Heart left ventricle (tissue), 13 donors: Measurements from ENCODE around the gene C10orf62.

Experiments used
- POLR2A ChIP-seq, 2 donors: fragments of 450-650 bp; IDR thresholded peaks; one replicate each; pipeline ENCODE4 v1.6.1; 2017; ENCODE audit warnings: antibody characterized with exemption in 2 of 2, mild to moderate bottlenecking in 2 of 2, moderate library complexity in 2 of 2
- TF ChIP-seq, protein P1 (sequence below), 12 donors: fragments of 200-600 bp; sonication (generic) in 4 of 12; IDR thresholded peaks; one replicate each; pipeline versions ENCODE4 v1.5.0 to v1.8.0; 2018 to 2022; ENCODE audit warnings: antibody characterized with exemption in 12 of 12, mild to moderate bottlenecking in 5 of 12
- donor health status: ischemic (EF 13 %, LVEDD 7.1; RV severe dilation, severe dysfunction).
- donor health status: DM: no; HTN: yes; CAD: no.
- donor health status: DM: no; HTN: no; CAD: no.
- donor health status: ischemic (EF 25% LVEDD 6.9; RV normal size, moderate dysfunction).
- donor health status: ischemic (EF 25% LVEDD 5.7; RV mildly dilated, moderate dysfunction).
- donor health status: ischemic (EF 35%, LVEDD 5.7; RV mildly dilated, moderate dysfunction).
- donor health status: nonischemic (EF 11% LVEDD 7.7; RV severe dilation, severe dysfunction).
- donor health status: DM: yes; HTN: yes; CAD: no.
- donor health status: PGD.
- donor health status: ischemic (EF 29% LVEDD 5.4; RV normal size, mild dysfunction).
- donor health status: nonischemic (EF 23%, LVEDD 6.1; RV moderate dilation, normal function).

DNA sequence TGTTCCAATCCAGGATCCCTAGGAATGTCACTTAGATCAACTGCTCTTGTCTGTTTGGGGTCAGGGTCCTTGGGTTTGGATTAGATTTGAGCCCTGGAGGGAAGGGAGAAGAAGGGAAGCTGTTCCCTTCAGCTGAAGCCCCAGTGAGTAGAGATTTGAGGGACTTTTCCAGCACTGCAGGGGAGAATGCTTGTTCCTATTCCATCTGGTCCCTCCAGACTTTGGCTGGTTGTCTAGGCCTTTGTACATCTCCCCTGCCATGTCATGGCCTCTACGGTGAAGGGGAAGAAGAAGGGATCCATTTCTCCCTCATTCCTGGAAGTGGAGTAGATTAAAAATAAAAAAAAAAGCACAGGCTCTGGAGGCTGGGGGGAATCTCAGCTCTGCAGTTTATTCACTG lies 11.1 kb downstream of the C10orf62 start:
- TF ChIP-seq, protein P1, sequence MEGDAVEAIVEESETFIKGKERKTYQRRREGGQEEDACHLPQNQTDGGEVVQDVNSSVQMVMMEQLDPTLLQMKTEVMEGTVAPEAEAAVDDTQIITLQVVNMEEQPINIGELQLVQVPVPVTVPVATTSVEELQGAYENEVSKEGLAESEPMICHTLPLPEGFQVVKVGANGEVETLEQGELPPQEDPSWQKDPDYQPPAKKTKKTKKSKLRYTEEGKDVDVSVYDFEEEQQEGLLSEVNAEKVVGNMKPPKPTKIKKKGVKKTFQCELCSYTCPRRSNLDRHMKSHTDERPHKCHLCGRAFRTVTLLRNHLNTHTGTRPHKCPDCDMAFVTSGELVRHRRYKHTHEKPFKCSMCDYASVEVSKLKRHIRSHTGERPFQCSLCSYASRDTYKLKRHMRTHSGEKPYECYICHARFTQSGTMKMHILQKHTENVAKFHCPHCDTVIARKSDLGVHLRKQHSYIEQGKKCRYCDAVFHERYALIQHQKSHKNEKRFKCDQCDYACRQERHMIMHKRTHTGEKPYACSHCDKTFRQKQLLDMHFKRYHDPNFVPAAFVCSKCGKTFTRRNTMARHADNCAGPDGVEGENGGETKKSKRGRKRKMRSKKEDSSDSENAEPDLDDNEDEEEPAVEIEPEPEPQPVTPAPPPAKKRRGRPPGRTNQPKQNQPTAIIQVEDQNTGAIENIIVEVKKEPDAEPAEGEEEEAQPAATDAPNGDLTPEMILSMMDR (IDR thresholded peaks at IDR 0.05): no peak
- no peak for TF ChIP-seq POLR2A (IDR thresholded peaks at IDR 0.05)
